Measurements from ENCODE around the gene CYTIP.

The CYTIP gene

GRCh38 chr2:157460897-157461296, 17.0 kb upstream of the CYTIP start:
- DNase-seq, result no peak

- DNase-seq, result no peak
Measured at GRCh38 chr2:157460384-157460837, 16.5 kb upstream of the CYTIP start.

- no peak for DNase-seq
Measured at GRCh38 chr2:157459486-157459885, 15.6 kb upstream of the CYTIP start.

GRCh38 chr2:157447741-157448140, 3.9 kb upstream of the CYTIP start:
- DNase-seq, result no peak

- DNase-seq, result no peak
Measured at GRCh38 chr2:157447031-157447430, 3.1 kb upstream of the CYTIP start.

- no peak for DNase-seq
Measured at GRCh38 chr2:157444641-157445040, 752 bp upstream of the CYTIP start.

GRCh38 chr2:157443090-157443489, 799 bp downstream of the CYTIP start:
- peak; percentile 66 for DNase-seq

- DNase-seq, result no peak
Measured at GRCh38 chr2:157442636-157443035, 1.3 kb downstream of the CYTIP start.

- no peak for DNase-seq
Measured at GRCh38 chr2:157442191-157442590, 1.7 kb downstream of the CYTIP start.

- peak; percentile 42 for DNase-seq
Measured at GRCh38 chr2:157441072-157441454, 2.8 kb downstream of the CYTIP start.

- DNase-seq, result no peak
Measured at GRCh38 chr2:157440404-157441071, 3.4 kb downstream of the CYTIP start.

GRCh38 chr2:157439824-157440186, 4.1 kb downstream of the CYTIP start:
- peak; percentile 47 for DNase-seq

GRCh38 chr2:157438863-157439823, 4.7 kb downstream of the CYTIP start:
- DNase-seq, result peak; percentile 52

GRCh38 chr2:157433394-157433793, 10.5 kb downstream of the CYTIP start:
- DNase-seq, result no peak

- DNase-seq, result no peak
Measured at GRCh38 chr2:157432475-157433106, 11.3 kb downstream of the CYTIP start.

- no peak for DNase-seq
Measured at GRCh38 chr2:157431176-157431575, 12.7 kb downstream of the CYTIP start.

- no peak for DNase-seq
Measured at GRCh38 chr2:157428500-157429175, 15.3 kb downstream of the CYTIP start.

- no peak for DNase-seq
Measured at GRCh38 chr2:157427922-157428303, 16.0 kb downstream of the CYTIP start.

GRCh38 chr2:157427003-157427921, 16.6 kb downstream of the CYTIP start:
- no peak for DNase-seq

GRCh38 chr2:157426477-157426994, 17.4 kb downstream of the CYTIP start:
- no peak for DNase-seq

GRCh38 chr2:157424374-157424773, 19.5 kb downstream of the CYTIP start:
- DNase-seq, result no peak

- no peak for DNase-seq
Measured at GRCh38 chr2:157421964-157422363, 21.9 kb downstream of the CYTIP start.

Measured in suppressor macrophage treated with lipopolysaccharide for 4 hours (primary cell).